ENCODE results near the gene PLEKHO2.
"Not testable (repeated sequence)": the region's sequence is repeated elsewhere in the genome, so short reads cannot be mapped to it uniquely, and the experiment has no call there.

PLEKHO2 gene

GRCh38 chr15:64841344-64842095, at the start of gene PLEKHO2:
Gene PLEKHO2 (plus strand): TSS chr15:64841915. CDS start chr15:64842017, 102 bp downstream.
- H3K36me3 ChIP-seq = no peaks in the 10 kb centered on the region
- H3K4me3 ChIP-seq (ENCODE audit: low read depth, low read length) = peak within 1 kb of the TSS; percentile 74
- TF ChIP-seq CTCF (IDR thresholded peaks at IDR 0.05; ENCODE audit: low read depth, low read length) = peak; percentile 20; the same call in 1 of the 2 replicates
- H3K27ac ChIP-seq = peak within 1 kb of the TSS; percentile 87
- no peaks in the 10 kb centered on the region for H3K9me3 ChIP-seq (ENCODE audit: severe bottlenecking)
- peak; percentile 98 for DNase-seq
- no peaks in the 10 kb centered on the region for H3K27me3 ChIP-seq (ENCODE audit: insufficient read depth, low read depth, severe bottlenecking)

- no peak overlapping the region for H3K27ac ChIP-seq
- DNase-seq = no peak
- no peak for TF ChIP-seq CTCF (IDR thresholded peaks at IDR 0.05; ENCODE audit: low read depth, low read length)
- H3K36me3 ChIP-seq = no peaks in the 10 kb centered on the region
- no peaks in the 10 kb centered on the region for H3K9me3 ChIP-seq (ENCODE audit: severe bottlenecking)
- H3K27me3 ChIP-seq (ENCODE audit: insufficient read depth, low read depth, severe bottlenecking) = no peaks in the 10 kb centered on the region
- H3K4me3 ChIP-seq (ENCODE audit: low read depth, low read length) = no peak overlapping the region
These were observed 49.4 kb upstream of the PLEKHO2 start for GRCh38 chr15:64792282-64792681.

- not testable (repeated sequence) for H3K27ac ChIP-seq; H3K36me3 ChIP-seq; H3K9me3 ChIP-seq (ENCODE audit: severe bottlenecking); H3K27me3 ChIP-seq (ENCODE audit: insufficient read depth, low read depth, severe bottlenecking); H3K4me3 ChIP-seq (ENCODE audit: low read depth, low read length); DNase-seq
These were observed 46.4 kb upstream of the PLEKHO2 start for GRCh38 chr15:64795299-64795698.

DNA sequence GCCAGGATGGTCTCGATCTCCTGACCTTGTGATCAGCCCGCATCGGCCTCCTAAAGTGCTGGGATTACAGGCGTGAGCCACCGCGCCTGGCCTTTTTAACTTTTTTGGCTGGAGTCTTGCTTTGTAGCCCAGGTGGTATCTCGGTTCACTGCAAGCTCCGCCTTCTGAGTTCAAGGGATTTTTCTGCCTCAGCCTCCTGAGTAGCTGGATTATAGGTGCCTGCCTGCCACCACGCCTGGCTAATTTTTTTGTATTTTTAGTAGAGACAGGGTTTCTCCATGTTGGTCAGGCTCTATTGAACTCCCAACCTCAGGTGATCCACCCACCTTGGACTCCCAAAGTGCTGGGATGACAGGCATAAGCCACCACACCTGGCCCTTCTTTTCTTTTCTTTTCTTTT, 45.8 kb upstream of the PLEKHO2 start:
- H3K27ac ChIP-seq; H3K9me3 ChIP-seq (ENCODE audit: severe bottlenecking); DNase-seq; H3K27me3 ChIP-seq (ENCODE audit: insufficient read depth, low read depth, severe bottlenecking); H3K4me3 ChIP-seq (ENCODE audit: low read depth, low read length); H3K36me3 ChIP-seq: not testable (repeated sequence)

DNA sequence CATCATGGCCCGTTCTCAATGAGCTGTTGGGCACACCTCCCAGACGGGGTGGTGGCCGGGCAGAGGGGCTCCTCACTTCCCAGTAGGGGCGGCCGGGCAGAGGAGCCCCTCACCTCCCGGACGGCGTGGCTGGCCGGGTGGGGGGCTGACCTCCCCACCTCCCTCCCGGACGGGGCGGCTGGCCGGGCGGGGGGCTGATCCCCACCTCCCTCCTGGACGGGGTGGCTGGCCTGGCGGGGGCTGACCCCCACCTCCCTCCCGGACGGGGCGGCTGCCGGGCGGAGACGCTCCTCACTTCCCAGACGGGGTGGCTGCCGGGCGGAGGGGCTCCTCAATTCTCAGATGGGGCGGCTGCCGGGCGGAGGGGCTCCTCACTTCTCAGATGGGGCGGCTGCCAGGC, 42.8 kb upstream of the PLEKHO2 start:
- DNase-seq; H3K9me3 ChIP-seq (ENCODE audit: severe bottlenecking): not testable (repeated sequence)

DNA sequence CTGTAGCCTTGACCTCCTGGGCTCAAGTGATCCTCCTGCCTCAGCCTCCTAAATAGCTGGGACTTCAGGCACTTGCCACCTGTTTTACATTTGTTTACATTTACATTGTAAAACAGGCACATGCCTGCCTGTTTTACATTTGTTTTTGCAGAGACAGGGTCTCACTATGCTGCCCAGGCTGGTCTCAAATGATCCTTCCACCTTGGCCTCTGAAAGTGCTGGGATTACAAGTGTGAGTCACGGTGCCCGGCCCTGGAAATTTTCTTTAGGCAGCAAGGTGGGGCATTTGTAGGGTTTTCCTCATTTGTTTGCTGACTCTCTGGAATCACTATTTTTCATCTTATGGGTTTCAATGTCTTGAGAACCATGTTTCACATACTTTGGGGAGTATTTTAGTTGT, 41.2 kb upstream of the PLEKHO2 start:
- DNase-seq = no peak
- Histone ChIP-seq H3K4me3 (ENCODE audit: low read depth, low read length) (no peak overlapping the region), H3K9me3 (ENCODE audit: severe bottlenecking) (no peaks in the 10 kb centered on the region), H3K36me3 (no peaks in the 10 kb centered on the region), H3K27me3 (ENCODE audit: insufficient read depth, low read depth, severe bottlenecking) (no peaks in the 10 kb centered on the region), H3K27ac (no peak overlapping the region)
- no peak for TF ChIP-seq CTCF (IDR thresholded peaks at IDR 0.05; ENCODE audit: low read depth, low read length)

More for the DNA sequence above, 42.8 kb upstream of the PLEKHO2 start:
- not testable (repeated sequence) for H3K4me3 ChIP-seq (ENCODE audit: low read depth, low read length); H3K27ac ChIP-seq; H3K36me3 ChIP-seq; H3K27me3 ChIP-seq (ENCODE audit: insufficient read depth, low read depth, severe bottlenecking)

GRCh38 chr15:64803526-64803925, 38.2 kb upstream of the PLEKHO2 start:
- Histone ChIP-seq H3K36me3 (no peaks in the 10 kb centered on the region), H3K27ac (no peak overlapping the region), H3K9me3 (ENCODE audit: severe bottlenecking) (no peaks in the 10 kb centered on the region), H3K27me3 (ENCODE audit: insufficient read depth, low read depth, severe bottlenecking) (no peaks in the 10 kb centered on the region), H3K4me3 (ENCODE audit: low read depth, low read length) (no peak overlapping the region)
- no peak for TF ChIP-seq CTCF (IDR thresholded peaks at IDR 0.05; ENCODE audit: low read depth, low read length)
- DNase-seq = no peak
